Dedifferentiated amniotic fluid mesenchymal stem cell (primary cell): ENCODE results near the gene MEST.
"Not testable (repeated sequence)": the region's sequence is repeated elsewhere in the genome, so short reads cannot be mapped to it uniquely, and the experiment has no call there.

Source experiments
- DNase-seq: peaks from one replicate; pipeline ENCODE4 v3.0.0-alpha.2; 2016; ENCODE audit errors: extremely low spot score

MEST gene

DNA sequence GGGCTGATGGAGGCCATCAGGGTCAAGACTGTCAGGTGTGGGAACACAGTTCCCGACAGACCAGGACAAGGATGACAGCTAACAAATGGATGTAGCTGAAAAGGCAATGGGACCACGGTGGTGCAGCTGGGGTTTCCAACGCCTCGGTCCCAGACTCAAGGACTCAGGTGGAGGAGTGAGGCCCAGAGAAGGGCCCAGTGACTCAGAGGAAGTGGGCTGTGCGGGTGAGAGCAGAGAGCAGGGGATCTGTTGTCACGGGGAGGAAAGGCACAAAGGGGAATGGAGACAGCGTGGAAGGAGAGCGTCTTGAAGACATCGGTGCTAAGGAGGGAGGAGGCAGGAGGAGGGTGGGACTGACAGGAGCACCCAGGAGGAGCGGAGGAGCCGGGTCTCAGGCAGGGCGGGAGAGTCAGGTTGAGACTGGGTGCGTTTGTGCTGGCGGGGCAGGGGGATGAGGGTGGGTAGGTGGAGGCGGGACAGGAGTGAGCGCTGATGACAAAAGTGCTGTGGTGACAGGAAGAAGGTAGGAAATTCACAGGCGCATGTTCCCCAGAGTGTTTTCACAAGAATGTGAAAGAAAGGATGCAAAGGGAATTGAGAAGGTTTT, 31.7 kb downstream of the MEST start:
- DNase-seq: not testable (repeated sequence)

DNA sequence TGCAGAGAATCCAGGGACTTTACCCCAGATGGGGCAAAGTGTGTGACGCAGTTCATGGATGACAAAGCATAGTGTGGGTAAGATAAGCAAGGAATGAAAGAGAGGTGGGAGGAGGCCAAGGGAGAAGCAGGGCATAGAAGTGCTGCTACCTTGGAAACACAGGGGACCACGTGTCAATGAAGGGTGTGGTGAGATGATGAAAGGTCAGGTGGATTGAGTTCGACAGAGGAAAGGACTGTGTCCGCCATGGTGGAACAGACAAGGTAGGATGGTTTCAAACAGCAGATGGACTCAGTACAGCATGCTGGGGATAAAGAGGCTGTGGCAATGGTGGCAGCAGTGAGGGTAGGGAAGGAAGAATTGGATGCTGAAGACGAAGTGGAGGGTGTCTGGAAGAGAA, 32.7 kb downstream of the MEST start:
- DNase-seq: no peak

DNA sequence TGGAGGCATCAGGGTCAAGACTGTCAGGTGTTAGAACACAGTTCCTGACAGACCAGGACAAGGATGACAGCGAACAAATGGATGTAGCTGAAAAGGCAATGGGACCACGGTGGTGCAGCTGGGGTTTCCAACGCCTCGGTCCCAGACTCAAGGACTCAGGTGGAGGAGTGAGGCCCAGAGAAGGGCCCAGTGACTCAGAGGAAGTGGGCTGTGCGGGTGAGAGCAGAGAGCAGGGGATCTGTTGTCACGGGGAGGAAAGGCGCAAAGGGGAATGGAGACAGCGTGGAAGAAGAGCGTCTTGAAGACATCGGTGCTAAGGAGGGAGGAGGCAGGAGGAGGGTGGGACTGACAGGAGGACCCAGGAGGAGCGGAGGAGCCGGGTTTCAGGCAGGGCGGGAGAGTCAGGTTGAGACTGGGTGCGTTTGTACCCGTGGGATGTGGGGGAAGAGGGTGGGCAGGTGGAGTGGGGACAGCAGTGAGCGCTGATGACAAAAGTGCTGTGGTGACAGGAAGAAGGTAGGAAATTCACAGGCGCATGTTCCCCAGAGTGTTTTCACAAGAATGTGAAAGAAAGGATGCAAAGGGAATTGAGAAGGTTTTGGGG, 36.0 kb downstream of the MEST start:
- not testable (repeated sequence) for DNase-seq

DNA sequence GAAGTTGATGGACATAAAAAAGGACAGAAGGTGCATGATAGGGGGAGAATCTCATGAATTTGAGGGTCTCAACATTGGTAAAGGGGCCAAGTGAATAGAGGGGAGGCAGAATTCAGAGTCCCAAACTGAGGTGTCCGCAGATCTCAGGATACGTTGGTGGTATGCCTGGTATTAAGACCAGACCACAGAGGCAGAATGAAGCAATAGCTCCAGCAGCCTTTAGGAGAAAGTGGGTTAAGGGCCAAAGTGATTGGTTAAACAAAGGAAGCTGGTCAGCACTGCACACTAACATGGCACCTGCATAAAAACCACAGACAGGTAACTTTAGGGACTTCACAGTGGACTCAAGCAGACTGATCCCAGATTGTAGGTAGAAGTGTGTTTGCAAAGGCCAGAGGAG, 37.5 kb downstream of the MEST start:
- no peak for DNase-seq

DNA sequence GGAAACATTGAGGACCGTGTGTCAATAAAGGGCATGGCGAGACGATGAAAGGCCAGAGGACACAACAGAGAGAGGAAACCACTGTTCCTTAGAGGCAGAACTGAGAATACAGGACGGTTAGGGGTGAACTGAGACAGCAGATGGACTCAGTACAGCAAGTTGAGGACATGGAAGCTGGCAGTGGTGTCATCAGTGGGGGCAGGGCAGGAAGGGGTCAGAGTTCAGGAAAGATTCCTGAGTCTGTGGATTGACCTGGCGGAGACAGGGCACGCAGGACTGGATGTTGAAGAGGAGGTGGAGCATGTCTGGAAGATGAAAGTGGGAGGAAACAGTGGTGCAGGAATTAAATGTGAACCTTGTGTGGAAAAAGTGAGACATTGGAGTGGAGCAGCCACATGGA, 46.0 kb downstream of the MEST start:
- DNase-seq: not testable (repeated sequence)

DNA sequence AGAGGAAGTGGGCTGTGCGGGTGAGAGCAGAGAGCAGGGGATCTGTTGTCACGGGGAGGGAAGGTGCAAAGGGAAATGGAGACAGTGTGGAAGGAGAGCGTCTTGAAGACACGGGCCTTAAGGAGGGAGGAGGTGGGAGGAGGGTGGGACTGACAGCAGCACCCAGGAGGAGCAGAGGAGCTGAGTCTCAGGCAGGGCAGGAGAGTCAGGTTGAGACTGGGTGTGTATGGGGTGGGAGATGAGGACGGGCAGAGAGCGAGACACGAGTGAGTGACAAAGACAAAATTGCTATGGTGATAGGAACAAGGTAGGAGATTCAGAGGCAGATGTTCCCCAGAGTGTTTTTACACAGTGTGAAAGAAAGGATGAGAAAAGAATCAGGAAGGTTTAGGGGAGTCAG, 49.4 kb downstream of the MEST start:
- DNase-seq: not testable (repeated sequence)

DNA sequence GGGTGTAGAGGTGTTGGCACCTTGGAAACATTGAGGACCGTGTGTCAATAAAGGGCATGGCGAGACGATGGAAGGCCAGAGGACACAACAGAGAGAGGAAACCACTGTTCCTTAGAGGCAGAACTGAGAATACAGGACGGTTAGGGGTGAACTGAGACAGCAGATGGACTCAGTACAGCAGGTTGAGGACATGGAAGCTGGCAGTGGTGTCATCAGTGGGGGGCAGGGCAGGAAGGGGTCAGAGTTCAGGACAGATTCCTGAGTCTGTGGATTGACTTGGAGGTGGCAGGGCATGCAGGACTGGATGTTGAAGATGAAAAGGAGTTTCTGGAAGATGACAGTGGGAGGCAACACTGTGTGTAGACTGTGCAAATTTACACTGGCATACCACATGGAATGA, 50.4 kb downstream of the MEST start:
- not testable (repeated sequence) for DNase-seq

DNA sequence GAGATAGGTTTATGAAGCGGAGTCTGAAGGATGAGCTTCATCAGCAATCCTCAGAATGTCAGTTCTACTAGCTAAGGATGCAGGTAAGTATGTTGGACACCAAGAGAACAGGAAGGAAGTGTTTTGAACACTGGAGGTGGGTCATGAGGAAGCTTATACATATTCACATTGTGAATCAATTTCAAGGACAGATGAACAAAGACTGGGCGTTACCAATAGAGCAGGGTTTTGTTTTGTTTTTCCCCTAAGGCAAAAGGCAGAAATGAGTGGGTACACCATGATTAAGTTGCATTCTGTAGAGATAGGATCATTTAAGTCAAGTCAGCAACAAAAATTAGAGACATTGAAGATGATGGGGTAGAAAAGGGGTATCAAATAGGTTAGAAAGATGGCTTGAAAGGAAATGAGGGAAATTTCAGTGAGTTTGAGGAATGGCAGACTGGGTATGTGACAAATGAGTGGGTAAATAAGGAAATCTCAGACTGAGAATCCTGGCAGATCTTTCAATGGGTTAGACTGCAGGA, 51.7 kb downstream of the MEST start:
- no peak for DNase-seq

DNA sequence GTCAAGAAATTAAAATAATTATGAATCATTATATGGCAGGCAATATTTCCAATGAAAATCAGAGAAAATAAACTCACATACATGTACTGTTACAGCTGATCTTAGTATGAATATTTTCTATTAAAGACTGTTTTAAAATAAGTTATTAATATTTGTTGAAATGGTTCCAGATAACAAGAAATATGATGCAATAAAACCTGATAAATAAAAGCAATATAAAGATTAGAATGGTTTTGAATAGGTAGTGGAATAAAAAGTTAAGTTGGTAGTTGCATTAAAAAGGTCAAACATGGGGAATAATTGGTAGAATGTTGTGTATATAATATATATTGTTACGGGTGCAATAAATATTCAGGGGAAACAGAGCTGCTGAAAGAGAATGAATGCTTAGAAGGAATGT, 52.5 kb downstream of the MEST start:
- no peak for DNase-seq

DNA sequence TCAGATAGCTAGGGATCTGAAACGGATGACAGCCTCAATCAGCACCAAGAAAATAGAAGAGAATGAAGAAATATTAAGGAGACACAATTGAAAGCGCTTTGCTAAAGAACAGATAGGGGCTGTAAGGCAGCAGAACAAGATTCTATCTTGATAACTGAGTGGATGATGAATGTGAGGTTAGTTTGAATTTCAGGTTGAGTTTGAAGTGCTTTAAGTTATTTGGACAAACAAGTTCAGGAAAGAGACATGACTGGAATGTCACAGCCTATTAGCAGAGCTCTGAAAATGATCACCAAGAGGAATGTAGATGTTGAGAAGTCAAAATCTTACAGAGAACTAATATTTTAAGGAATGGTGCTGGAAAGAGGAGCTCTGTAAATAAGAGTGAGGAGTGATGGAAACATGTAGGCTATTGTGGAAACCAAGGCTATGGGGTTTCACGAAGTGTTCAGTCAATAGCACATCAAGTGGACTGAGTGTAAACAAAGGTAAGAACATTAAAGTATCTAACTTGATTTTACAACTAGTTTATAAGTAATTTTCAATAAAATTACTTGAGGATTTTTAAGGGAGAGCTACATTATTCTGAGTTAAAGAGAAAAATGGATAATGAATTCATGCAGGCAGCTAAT, 61.6 kb downstream of the MEST start:
- DNase-seq: no peak

DNA sequence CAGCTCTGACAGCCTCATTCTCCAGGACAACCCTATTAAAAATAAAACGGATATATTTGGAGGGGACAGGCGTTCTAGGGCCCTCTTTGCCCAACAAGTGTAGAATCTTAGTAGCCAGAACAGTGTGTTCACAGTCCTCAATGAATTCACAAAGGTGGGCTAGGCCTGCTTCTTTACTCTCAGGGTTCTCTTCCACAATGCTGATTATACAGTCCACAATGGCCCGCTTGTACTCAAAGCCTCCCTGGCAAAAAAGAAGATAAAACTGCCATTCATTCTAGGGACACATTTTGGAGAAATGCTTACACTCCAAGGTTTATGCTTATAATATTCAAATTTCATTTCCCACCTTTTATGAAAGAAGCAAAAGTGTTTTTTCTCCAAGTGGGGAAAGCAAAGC, 62.6 kb downstream of the MEST start:
- no peak for DNase-seq
